ENCODE data around the gene MPO.

The MPO gene

GRCh38 chr17:58231641-58232040, 49.1 kb downstream of the MPO start:
- TF ChIP-seq CTCF (IDR thresholded peaks at IDR 0.05; ENCODE audit: extremely low read depth, missing control alignments): no peak
- no peak for DNase-seq (ENCODE audit: low spot score)

GRCh38 chr17:58229881-58230280, 50.9 kb downstream of the MPO start:
- TF ChIP-seq CTCF (IDR thresholded peaks at IDR 0.05; ENCODE audit: extremely low read depth, missing control alignments): no peak
- no peak for DNase-seq (ENCODE audit: low spot score)

- no peak for TF ChIP-seq CTCF (IDR thresholded peaks at IDR 0.05; ENCODE audit: extremely low read depth, missing control alignments)
- no peak for DNase-seq (ENCODE audit: low spot score)
Observed at GRCh38 chr17:58229384-58229783, 51.4 kb downstream of the MPO start.

- no peak for TF ChIP-seq CTCF (IDR thresholded peaks at IDR 0.05; ENCODE audit: extremely low read depth, missing control alignments)
- DNase-seq (ENCODE audit: low spot score): no peak
Observed at GRCh38 chr17:58228679-58229078, 52.1 kb downstream of the MPO start.

- TF ChIP-seq CTCF (IDR thresholded peaks at IDR 0.05; ENCODE audit: extremely low read depth, missing control alignments): no peak
- no peak for DNase-seq (ENCODE audit: low spot score)
Observed at GRCh38 chr17:58227733-58228132, 53.0 kb downstream of the MPO start.

- DNase-seq (ENCODE audit: low spot score): no peak
- no peak for TF ChIP-seq CTCF (IDR thresholded peaks at IDR 0.05; ENCODE audit: extremely low read depth, missing control alignments)
Observed at GRCh38 chr17:58224315-58224714, 56.4 kb downstream of the MPO start.
